GM19438 (cell line): ENCODE data around the gene TRNAU1AP.
A peak's percentile ranks its signal among the peaks of the same experiment; 100 is the strongest.
"Not testable (repeated sequence)": the region's sequence is repeated elsewhere in the genome, so short reads cannot be mapped to it uniquely, and the experiment has no call there.

Source experiments
- ATAC-seq: cut with Tn5 transposase; IDR thresholded peaks from one replicate; pipeline ENCODE4 v1.9.1; 2021; ENCODE audit warnings: low read depth; ENCODE audit not compliant: unreplicated experiment

The TRNAU1AP gene

DNA sequence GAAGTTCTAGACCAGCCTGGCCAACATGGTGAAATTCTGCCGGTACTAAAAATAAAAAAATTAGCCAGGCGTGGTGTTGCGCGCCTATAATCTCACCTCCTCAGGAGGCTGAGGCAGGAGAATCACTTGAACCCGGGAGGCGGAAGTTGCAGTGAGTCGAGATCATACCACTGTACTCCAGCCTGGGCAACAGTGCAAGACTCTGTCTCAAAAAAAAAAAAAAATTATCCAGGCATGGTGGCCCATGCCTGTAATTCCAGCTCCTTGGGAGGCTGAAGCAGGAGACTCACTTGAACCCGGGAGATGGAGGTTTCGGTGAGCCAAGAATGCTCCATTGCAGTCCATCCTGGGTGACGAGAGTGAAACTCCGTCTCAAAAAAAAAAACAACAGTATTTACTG, 20.7 kb downstream of the TRNAU1AP start:
- no peak for ATAC-seq

DNA sequence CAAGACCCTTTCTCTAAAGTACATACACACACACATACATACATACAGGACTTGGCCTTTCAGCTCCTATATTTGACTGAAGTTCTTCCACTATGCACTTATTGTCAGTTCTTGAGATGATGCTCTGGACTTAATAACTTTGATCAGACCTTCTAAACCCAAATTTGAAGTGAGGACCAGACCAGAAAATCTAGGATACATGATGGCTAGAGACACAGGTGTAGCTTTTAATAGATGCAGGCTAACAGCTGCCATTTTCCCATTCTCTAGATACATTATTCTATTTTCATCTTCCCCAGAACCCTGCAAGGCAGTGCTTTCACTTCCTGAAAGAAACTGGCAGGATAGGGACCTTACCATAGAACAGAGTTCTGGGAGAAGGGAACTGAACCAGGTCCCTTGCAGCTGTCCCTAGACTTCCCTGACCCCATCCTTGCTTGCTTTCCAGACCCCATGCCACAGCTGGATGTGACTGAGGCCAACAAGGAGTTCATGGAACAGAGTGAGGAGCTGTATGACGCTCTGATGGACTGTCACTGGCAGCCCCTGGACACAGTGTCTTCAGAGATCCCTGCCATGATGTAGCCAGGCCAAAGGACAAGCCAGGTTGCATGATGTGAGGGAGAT, 24.3 kb downstream of the TRNAU1AP start:
- no peak for ATAC-seq

DNA sequence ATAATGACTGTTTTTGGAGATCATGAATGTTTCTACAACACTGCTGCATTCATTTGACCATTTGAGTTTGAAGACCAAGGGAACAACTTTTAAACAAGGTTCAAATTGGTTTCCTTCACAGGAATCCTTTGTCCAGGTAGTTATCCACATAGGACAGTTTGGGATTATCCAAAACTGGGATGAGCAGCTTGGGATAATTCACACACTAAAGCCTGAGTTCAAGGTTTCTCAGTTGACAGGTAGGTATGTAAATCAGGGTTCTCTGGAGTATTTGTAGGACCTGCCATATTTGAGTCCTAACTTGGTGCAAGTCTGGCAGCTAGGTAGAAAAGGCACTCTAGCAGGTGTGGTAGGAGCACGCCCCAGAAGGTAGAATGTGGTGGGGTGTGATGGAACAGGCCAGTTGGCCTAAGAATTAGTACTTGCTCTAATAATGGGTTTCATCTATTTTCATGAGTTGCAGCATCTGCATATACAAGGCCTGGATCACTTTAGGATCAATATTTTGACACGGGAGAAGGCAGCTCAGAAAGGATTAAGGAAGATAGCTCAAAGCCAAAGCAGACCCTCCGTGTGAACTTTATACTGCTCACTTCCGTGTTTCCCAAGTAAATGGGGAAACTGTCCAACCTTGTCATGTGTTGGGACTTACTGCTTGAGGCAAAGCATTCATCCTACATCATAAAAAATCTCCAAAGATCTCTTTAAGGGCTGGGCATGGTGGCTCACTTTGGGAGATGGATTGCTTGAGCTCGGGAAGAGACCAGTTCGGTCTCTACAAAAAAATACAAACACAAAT, 25.1 kb downstream of the TRNAU1AP start:
- ATAC-seq = no peak

DNA sequence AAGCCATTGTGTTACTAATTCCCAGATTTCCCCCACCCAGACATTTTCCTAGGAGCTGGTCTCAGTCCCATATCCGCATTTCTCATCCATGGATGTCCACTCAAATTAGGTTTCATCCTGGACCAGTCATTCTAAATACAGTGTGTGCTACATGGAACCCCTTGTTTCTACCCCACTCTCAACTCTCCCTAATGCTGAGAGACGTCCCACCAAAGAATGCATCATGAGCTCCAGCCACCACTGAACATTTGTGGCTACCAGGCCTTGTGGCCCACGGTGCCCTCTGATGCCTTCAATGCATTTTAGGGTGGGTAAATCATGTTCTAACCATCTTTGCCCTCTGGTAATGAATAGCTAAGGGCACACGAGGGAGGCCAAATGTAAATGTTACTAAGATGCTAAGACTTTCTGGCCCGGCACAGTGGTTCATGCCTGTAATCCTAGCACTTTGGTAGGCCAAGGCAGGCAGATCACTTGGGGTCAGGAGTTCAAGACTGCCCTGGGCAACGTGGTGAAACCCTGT, 25.9 kb downstream of the TRNAU1AP start:
- no peak for ATAC-seq

DNA sequence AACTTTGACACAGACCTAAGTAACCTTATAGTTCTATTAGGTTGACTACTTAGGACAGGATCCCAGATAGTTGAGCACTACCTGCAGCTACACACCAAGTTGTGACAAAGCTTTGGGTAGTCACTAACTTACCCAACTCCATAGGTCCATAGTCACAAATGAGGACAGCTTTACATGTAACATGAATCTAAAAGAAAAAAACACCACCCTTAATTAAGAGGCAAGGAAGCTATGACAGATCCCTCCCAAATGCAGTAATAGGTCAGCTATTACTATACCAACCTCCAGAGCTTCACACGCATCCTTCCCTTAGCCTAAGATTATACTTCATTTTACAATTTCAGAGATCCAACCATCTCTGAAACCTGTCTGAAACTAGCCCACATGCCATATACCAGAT, 26.5 kb downstream of the TRNAU1AP start:
- ATAC-seq = no peak

DNA sequence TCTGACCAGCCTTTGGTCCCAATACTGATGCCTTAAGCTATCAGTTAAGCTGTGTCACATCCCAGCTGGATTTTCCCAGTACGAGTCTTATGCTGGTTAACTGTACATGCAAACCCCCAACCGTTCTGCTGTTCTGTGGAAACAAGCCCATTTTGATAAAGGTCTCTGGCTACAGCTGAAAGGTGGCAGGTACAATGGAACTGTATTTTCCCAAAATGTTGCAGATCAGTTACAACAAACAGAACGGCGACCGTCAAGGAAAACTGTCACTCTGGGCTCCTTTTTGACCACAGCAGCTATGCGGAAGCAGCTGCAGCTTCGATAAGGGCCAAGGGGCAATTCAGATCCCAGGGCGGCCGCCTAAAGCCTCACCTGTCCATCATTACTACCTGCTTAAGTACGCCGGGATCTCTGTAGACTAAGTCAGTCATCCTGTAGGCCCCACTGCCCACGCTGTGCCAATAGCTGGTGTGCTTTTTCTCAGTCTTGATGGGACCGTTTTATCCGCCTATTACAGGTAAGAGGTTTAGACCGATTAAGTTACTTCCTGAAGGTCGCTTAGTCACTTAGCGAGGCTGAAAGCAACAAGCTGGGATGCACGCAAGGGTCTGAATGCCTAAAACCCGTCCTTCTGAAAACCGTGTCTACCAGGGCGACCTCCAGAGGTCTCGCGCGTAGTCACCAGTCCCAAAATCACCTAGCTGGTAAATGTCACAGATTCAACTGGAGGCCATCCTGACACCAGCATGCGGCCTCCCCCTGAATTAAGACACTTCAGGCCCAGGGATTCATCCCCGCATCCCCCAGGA, 28.0 kb downstream of the TRNAU1AP start:
- peak; percentile 7 for ATAC-seq

DNA sequence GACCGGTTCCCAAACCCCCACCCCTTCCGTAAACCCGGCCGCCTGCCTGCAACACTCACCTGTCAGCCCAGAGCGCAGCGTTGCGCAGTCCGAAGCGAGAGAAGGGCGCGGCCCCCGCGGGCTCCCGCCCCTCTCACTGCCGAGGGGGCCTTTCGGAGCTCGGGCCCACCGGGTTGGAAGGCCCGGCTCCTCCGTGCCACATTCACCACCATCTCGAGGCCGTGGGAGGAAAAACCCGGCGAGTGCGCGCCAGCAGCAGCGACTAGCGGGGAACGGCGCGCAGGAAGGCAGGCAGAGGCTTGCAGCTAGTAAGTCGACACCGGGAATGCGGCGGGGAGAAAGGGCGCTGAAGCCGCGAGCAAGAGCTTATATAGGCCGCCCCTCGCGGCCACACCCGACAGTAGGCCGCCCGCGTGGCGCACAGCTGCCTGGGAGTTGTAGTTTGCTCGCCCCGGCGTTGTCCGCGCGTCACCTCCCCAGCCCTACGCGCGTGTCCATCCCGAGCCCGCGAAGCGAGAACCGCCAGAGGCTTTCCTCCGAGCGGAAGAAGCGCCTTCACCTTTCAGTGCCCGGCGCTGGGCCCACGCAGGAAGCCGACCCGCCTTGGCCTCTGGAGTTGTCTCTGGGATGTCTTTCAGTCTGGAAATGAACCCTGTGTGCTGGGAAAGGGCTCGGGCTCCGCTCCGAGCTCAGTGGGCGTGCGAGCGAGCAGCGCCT, 28.8 kb downstream of the TRNAU1AP start:
- peak; percentile 80 for ATAC-seq

DNA sequence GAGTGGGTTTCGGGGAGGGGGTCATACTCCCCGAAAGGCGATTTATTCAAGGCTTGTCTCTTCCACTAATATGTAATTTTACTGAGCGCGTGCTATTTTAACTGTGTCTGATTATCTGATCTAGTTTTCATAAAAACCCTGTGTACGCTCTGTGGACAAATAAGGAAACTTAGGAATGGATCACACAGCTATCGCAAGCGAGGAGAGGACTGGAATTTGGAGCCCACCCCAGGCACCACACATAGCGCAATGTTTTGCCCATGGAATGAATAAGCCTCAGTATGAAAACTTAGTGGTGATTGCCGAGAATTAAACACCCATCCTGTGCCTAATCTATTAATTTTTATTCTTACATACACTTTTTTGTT, 29.3 kb downstream of the TRNAU1AP start:
- ATAC-seq = no peak

DNA sequence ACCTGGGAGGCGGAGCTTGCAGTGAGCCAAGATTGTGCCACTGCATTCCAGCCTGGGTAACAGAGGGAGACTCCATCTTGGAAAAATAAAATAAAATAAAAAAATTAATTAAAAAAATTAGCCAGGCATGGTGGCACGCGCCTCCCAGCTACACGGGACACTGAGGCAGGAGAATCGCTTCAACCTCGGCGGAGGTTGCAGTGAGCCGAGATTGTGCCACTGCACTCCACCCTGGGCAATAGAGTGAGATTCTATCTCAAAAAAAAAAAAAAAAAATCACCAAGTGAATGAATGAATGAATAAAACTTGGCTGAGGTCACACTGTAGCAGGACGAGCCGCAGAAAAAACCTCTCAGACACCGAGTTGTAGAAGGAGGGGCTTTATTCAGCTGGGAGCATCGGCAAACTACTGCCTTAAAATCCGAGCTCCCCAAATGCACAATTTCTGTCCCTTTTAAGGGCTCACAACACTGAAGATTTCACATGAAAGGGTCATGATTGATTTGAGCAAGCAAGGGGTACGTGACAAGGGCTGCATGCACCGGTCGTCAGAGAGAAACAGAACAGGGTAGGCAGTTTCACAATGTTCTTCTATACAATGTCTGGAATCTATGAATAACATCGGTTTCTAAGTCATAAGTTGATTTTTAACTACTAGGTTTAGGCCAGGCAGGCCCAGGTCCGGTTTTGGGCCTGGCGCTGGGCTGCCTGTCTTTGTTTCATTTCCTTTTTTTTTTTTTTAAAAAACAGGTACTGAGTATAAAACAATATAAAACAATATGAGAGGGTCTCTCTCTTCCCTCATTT, 33.9 kb downstream of the TRNAU1AP start:
- ATAC-seq = not testable (repeated sequence)

DNA sequence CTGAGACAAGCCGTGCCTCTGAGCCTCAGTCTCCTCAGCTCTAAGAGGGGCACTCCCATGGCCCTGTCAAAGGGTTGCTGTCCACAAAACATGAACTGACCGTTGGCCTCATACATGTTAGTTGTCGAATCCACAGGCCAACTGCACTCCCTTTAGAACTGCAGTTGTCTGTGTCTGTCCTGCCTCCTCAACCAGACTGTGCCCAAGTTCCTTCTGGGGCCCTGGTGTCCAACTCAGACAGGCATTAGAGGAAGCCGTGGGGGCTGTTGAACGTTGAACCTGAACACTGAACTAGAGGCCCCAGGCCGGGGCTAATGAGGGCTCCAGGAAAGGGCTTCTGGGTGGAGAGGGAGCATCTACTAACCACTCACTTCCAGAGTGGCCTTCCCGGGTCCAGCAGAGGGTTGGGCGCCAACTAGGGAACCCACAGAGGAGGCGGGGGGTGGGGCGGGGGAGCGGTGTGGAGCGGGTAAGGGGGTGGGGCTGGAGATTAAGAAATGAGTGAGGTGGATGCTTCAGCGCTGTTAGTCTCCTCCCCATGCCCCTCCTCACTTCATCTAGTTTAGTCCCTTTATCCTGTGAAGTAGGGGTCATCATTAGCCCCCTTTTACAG, 38.9 kb downstream of the TRNAU1AP start, which contains the start of gene RAB42:
Gene RAB42 (plus strand): TSS at position 558 of the 613 bp plus-strand sequence. CDS start 247 bp downstream, outside the sequence.
- peak; percentile 54 for ATAC-seq

DNA sequence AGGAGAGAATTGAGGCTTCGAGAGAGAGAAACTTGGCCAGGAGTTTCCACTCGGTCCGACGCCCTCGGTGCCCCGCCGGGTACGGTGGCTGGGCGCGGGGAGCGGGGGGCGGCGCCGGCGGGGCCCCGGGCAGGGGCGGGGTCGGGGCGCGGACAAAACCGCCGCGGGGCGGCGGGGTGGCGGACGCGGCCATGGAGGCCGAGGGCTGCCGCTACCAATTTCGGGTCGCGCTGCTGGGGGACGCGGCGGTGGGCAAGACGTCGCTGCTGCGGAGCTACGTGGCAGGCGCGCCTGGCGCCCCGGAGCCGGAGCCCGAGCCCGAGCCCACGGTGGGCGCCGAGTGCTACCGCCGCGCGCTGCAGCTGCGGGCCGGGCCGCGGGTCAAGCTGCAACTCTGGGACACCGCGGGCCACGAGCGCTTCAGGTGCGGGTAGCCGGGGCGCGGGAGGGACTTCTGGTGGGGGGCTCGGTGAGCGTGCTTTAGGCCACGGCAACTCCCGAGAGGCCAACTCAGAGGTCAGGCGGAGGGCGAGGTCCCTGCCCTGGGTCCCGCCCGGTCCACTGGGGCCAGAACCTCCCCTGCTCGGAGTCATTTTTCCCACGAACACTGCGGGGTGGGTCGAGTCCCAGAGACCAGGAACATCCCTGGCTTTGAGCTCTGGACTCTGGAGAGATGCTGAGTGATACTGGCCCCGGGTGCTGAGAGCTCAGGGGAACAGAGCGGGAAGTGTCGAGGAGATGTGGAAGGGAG, 39.6 kb downstream of the TRNAU1AP start:
- ATAC-seq = peak; percentile 71

DNA sequence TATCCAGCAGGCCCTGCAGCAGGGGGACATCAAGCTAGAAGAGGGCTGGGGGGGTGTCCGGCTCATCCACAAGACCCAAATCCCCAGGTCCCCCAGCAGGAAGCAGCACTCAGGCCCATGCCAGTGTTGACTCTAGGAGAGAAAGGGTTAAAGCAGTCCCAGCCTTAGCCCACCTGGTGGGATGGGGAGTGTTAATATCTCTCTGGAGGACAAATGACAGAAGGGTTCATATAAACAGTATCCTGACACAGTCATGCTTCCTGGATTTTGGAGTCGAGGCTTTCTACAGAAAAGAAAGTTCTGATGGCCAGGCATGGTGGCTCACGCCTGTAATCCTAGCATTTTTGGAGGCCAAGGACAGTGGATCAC, 41.1 kb downstream of the TRNAU1AP start:
- not testable (repeated sequence) for ATAC-seq

DNA sequence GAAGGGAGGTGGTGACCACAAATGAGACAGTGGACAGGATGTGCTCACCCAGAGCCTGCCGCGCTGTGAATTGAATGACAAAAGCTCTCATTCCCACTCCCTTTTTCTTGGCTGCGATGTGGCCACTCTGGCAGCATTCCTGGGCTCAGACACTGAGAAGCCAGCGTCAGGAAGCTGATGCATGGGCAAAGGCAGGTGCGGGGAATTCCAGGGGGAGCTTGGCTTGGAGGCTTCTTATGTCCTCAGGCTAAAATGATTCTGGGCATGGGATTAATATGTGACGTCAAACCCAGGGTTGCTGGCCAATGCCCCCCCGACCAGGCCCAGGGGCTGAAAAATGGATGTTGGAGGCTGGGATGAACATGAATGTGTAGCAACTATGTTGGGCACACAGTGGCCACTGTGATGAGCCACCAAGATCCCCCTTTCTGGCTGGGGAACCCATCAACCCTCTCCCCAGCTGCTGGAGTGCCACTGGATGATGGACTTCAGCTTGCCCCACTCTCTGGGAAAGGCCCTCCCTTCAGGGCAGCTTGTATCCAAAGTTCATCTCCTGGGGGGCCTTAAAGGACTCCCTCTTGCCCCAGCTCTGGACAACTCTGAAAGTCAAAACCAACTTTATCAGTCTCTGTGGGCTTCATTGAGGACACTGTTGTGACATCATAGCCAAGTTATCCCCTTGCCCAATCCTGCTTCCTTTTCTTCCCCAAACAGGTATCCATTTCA, 42.0 kb downstream of the TRNAU1AP start:
- not testable (repeated sequence) for ATAC-seq

DNA sequence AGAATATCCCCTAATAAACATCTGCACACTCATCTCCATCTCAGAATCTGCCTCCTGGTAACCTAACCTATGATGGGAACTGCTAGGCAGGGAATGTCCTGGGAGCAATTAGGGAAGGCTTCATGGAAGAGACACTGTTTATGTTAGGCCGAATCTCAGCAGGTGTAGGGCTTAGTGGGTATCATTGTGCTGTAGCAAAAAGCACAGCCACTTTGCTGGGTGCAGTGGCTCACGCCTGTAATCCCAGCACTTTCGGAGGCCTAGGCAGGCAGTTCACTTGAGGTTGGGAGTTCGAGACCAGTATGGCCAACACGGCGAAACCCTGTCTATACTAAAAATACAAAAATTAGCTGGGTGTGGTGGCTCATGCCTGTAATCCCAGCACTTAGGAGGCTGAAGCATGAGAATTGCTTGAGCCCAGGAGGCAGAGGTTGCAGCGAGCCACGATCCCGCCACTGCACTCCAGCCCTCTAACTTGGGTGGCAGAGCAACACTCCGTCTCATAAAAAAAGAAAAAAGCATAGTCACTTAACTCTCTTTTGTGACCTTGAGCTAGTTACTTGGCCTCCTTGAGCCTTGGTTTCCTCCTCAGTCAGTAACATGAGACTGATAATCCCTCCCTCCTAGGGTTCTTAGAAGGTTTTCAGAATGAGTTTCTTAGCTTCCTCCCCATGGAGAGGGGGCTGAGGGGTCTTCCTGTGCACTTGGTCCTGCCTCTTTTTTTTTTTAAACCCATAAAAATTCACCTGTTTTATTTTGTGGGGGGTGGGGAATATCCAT, 42.7 kb downstream of the TRNAU1AP start:
- ATAC-seq = no peak

DNA sequence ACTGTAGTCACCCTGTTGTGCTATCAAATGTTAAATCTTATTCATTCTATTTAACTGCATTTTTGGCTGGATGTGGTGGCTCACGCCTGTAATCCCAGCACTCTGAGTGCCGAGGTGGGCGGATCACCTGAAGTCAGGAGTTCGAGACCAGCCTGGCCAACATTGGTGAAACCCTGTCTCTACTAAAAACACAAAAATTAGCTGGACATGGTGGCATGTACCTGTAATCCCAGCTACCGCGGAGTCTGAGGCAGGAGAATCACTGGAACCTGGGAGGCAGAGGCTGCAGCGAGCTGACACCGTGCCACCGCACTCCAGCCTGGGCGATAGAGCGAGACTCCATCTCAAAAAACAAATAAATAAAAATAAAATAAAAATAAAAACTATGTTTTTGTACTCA, 43.4 kb downstream of the TRNAU1AP start:
- not testable (repeated sequence) for ATAC-seq

DNA sequence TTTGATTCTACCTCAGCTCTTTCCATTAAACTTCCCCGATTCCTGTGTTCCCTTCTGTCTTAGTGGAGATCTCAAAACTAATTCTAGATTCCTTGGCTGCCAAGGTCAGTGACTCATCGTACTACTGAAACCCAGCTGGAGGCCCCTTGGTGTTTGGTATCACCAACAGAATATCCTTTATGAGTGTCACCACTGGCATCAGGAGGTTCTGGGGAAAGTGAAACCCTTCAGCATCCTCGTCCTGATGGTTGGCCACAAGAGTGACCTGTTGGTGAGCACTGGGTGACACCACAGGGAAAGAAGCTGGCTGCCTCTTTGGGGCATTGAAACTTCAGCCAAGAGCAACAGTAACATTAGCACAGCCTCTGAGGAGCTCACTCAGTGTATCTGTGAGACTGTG, 48.8 kb downstream of the TRNAU1AP start:
- no peak for ATAC-seq
